Activated B cell treated with CpG ODN at 0.5 μM for 24 hours (primary cell): ENCODE results near the gene SCLT1. TPM values are rescaled to one million over a fixed set of nuclear protein-coding genes. Genes with fewer than 3 reads are reported as not detected.
"Not testable (repeated sequence)": the region's sequence is repeated elsewhere in the genome, so short reads cannot be mapped to it uniquely, and the experiment has no call there.

Experiments
- ATAC-seq: fragments of 200-7000 bp; cut with Tn5 transposase; one replicate; pipeline ENCODE4 v1.10.0; 2021; ENCODE audit warnings: low read depth, mild to moderate bottlenecking, moderate library complexity
- CTCF ChIA-PET: fragments of 350-600 bp; sonication (Branson Sonifier 250); formaldehyde crosslinking; loops from one replicate; lab custom pipeline; 2021; ENCODE audit warnings: antibody characterized with exemption; lab: Charles Lee
- POLR2A ChIA-PET: fragments of 350-600 bp; sonication (Branson Sonifier 250); formaldehyde crosslinking; loops from one replicate; lab custom pipeline; 2021; ENCODE audit warnings: antibody characterized with exemption; lab: Charles Lee
- DNase-seq: peaks from one replicate; pipeline ENCODE4 v3.0.0; 2022
- H3K27ac Mint-ChIP-seq: one replicate; pipeline ENCODE4 v1.8.0; 2020; ENCODE audit warnings: mixed read lengths
- H3K27me3 Mint-ChIP-seq: one replicate; pipeline ENCODE4 v1.8.0; 2021; ENCODE audit warnings: mixed read lengths
- H3K36me3 Mint-ChIP-seq: one replicate; pipeline ENCODE4 v1.8.0; 2021; ENCODE audit warnings: low read depth, mixed read lengths
- H3K4me1 Mint-ChIP-seq: one replicate; pipeline ENCODE4 v1.8.0; 2021; ENCODE audit warnings: mixed read lengths
- H3K4me3 Mint-ChIP-seq: one replicate; pipeline ENCODE4 v1.8.0; 2020; ENCODE audit warnings: mild to moderate bottlenecking, mixed read lengths
- H3K9me3 Mint-ChIP-seq: one replicate; pipeline ENCODE4 v1.8.0; 2020; ENCODE audit warnings: mixed read lengths
- intact Hi-C: fragments of 100-400 bp; cut with micrococcal nuclease; formaldehyde crosslinking; loops from one replicate; pipeline ENCODE4 v1.15.1; 2024
- total RNA-seq: library from RNA; stranded (reverse); gene quantifications from 2 replicates; pipeline ENCODE4 v1.2.3, GENCODE V29; 2022
- TF ChIP-seq, protein P1 (sequence below): fragments of 200-600 bp; IDR thresholded peaks from one replicate; pipeline ENCODE4 v1.8.0; 2022; ENCODE audit warnings: antibody characterized with exemption, mild to moderate bottlenecking

Gene SCLT1
- total RNA-seq, 1 donor from 2014 or later, result 24.5 TPM

DNA sequence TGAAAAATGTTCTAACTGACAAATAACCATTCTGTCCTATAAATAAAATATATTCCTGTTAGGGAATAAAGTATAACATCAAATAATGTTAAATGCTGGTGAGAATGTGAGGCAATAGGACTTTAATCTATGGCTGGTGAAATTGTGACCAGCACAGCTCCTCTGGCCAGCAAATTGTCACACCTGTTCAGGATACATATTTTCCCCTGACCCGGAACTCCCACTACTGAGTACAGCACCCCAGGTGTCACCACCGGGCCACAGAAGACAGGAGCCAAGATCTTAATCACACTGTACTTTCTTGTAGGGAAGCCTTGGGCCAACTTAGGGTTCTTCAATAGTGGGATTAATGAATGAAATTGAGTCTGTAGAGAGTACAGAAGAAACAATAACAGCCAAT is 35.8 kb upstream of the SCLT1 start:
- Mint-ChIP-seq H3K27ac (no peak overlapping the region), H3K4me1 (no peaks in the 10 kb centered on the region), H3K4me3 (no peak overlapping the region), H3K27me3 (peaks cover under 1% of the 10 kb centered on the region), H3K9me3 (peaks cover 4% of the 10 kb centered on the region), H3K36me3 (no peaks in the 10 kb centered on the region)
- intact Hi-C loops, result no loop called here
- TF ChIP-seq, protein P1, sequence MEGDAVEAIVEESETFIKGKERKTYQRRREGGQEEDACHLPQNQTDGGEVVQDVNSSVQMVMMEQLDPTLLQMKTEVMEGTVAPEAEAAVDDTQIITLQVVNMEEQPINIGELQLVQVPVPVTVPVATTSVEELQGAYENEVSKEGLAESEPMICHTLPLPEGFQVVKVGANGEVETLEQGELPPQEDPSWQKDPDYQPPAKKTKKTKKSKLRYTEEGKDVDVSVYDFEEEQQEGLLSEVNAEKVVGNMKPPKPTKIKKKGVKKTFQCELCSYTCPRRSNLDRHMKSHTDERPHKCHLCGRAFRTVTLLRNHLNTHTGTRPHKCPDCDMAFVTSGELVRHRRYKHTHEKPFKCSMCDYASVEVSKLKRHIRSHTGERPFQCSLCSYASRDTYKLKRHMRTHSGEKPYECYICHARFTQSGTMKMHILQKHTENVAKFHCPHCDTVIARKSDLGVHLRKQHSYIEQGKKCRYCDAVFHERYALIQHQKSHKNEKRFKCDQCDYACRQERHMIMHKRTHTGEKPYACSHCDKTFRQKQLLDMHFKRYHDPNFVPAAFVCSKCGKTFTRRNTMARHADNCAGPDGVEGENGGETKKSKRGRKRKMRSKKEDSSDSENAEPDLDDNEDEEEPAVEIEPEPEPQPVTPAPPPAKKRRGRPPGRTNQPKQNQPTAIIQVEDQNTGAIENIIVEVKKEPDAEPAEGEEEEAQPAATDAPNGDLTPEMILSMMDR, result no peak
- DNase-seq (no peak), ATAC-seq (no peak)
- POLR2A ChIA-PET, result no interaction called here
- CTCF ChIA-PET, result no interaction called here

DNA sequence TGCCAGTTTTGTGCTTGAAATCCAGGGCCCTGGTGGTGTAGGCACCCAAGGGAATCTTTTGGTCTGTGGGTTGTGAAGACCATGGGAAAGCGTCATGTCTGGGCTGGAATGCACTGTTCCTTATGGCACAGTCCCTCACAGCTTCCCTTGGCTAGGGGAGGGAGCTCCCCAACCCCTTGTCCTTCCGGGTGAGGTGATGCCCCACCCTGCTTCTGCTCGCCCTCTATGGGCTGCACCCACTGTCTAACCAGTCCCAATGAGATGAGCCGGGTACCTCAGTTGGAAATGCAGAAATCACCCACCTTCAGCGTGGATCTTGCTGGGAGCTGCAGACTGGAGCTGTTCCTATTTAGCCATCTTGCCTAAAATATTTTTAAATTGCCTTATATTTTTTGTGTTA is 33.3 kb upstream of the SCLT1 start:
- ATAC-seq, H3K27ac Mint-ChIP-seq, H3K4me1 Mint-ChIP-seq, intact Hi-C loops, H3K9me3 Mint-ChIP-seq, H3K36me3 Mint-ChIP-seq, POLR2A ChIA-PET, H3K27me3 Mint-ChIP-seq, DNase-seq, H3K4me3 Mint-ChIP-seq, CTCF ChIA-PET: not testable (repeated sequence)

DNA sequence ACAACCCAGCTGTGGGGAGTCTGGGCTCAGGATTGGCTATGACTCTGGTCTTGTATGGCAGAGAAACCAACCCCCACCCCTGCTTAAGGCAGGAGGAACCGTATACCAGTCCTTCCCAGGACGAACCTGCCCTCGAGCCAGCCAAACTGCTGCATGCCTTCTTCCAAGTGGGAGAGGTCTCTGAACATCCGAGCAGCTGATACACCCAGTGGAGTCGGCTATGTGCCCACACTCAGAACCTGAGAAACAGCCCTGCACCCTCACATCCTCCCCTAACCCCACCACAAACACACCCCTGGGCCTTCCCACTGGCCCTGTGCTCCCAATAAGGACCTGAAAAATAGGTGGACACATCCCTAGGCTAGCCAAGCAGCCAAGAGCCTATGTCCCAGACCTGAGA is 24.4 kb upstream of the SCLT1 start:
- DNase-seq, result no peak
- Mint-ChIP-seq H3K9me3 (no peaks in the 10 kb centered on the region), H3K27me3 (no peaks in the 10 kb centered on the region), H3K4me1 (no peaks in the 10 kb centered on the region), H3K4me3 (no peak overlapping the region), H3K27ac (no peak overlapping the region), H3K36me3 (no peaks in the 10 kb centered on the region)
- TF ChIP-seq, protein P1, result no peak
- intact Hi-C loops, result no loop called here
- CTCF ChIA-PET, result no interaction called here
- ATAC-seq, result no peak
- POLR2A ChIA-PET, result no interaction called here

DNA sequence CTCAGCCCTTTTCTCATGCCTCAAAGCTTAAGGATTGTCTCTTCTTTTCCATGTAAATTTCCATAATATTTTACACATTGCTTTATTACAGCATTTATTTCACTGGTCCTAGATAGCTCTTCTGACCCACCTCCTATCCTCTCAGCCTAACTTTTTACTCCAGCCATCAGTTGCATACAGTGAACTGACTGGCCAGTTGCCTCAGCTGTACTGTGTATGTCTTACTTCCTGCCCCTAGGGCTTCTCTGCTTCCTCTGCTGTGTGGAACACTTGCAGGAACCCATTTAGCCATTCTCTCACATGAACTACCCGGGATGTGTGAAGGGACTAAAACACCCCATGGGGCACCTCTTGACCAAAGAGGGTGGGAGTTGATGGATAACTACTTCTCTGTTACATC is 20.6 kb upstream of the SCLT1 start:
- DNase-seq (no peak), ATAC-seq (no peak)
- Mint-ChIP-seq H3K4me3 (no peak overlapping the region), H3K4me1 (no peaks in the 10 kb centered on the region), H3K27me3 (no peaks in the 10 kb centered on the region), H3K36me3 (peaks cover 16% of the 10 kb centered on the region), H3K27ac (no peak overlapping the region), H3K9me3 (no peaks in the 10 kb centered on the region)
- intact Hi-C loops, result no loop called here
- ChIA-PET POLR2A (no interaction called here), CTCF (no interaction called here)
- TF ChIP-seq, protein P1, result no peak

DNA sequence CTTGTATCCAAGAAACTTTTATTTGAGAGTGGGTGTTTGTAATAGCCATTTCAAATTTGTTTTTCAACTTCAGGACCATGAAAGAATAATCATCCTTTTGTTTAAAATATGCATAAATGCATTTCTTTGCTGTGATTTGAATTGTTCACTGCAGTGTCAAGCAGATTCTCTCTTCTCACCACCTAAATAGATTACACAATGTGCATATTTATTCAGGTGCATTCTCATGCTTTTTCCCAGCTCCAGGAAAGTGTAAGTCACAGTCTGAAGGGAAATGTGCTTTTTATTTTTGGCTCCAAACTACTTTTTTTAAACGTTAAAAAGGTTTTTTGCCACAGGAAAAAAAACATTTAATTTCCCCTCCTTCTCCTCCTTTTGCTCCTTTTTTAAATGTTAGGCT is 20.1 kb upstream of the SCLT1 start:
- CTCF ChIA-PET, result no interaction called here

DNA sequence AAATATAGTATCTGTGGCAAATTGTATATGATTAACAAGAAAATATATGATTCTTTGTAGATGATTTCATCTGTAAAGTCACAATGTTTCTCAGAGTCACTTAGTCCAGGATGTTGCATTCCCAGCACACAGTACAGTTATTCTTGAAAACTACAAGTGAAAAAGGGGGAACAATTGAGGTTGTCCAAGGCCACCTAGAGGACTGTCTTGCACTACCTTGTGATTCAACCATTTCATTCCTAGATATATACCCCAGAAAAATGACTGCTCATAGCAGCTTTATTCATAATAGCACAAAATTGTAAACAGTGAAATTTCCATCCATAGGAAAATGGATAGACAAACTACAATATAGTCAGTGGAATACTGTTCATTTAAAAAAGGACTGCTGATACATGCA is 18.6 kb upstream of the SCLT1 start:
- ATAC-seq (no peak), DNase-seq (no peak)
- peaks cover 18% of the 10 kb centered on the region for H3K36me3 Mint-ChIP-seq
- CTCF ChIA-PET, result no interaction called here
- intact Hi-C loops, result no loop called here
- no peaks in the 10 kb centered on the region for H3K9me3 Mint-ChIP-seq
- H3K27me3 Mint-ChIP-seq, result no peaks in the 10 kb centered on the region
- no peak overlapping the region for H3K4me3 Mint-ChIP-seq
- H3K27ac Mint-ChIP-seq, result no peak overlapping the region
- TF ChIP-seq, protein P1, result no peak
- no peaks in the 10 kb centered on the region for H3K4me1 Mint-ChIP-seq
- POLR2A ChIA-PET, result no interaction called here

More for the DNA sequence above, 20.1 kb upstream of the SCLT1 start:
- intact Hi-C loops, result no loop called here
- Mint-ChIP-seq H3K27me3 (no peaks in the 10 kb centered on the region), H3K4me3 (no peak overlapping the region), H3K4me1 (no peaks in the 10 kb centered on the region), H3K36me3 (peaks cover 17% of the 10 kb centered on the region), H3K27ac (no peak overlapping the region), H3K9me3 (no peaks in the 10 kb centered on the region)
- POLR2A ChIA-PET, result no interaction called here
- TF ChIP-seq, protein P1, result no peak
- DNase-seq, result no peak
- ATAC-seq, result no peak
